Stimulated activated CD4-positive, alpha-beta T cell treated with anti-CD3 and anti-CD28 coated beads, Interleukin-2, amount 100 ng/mL, for 24 hours (primary cell): Measurements from ENCODE around the gene RUNX3.

ENCODE experiments used
- DNase-seq, 2 donors: peaks; one replicate each; pipeline ENCODE4 v3.0.0-alpha.2; 2020

RUNX3 gene

DNA sequence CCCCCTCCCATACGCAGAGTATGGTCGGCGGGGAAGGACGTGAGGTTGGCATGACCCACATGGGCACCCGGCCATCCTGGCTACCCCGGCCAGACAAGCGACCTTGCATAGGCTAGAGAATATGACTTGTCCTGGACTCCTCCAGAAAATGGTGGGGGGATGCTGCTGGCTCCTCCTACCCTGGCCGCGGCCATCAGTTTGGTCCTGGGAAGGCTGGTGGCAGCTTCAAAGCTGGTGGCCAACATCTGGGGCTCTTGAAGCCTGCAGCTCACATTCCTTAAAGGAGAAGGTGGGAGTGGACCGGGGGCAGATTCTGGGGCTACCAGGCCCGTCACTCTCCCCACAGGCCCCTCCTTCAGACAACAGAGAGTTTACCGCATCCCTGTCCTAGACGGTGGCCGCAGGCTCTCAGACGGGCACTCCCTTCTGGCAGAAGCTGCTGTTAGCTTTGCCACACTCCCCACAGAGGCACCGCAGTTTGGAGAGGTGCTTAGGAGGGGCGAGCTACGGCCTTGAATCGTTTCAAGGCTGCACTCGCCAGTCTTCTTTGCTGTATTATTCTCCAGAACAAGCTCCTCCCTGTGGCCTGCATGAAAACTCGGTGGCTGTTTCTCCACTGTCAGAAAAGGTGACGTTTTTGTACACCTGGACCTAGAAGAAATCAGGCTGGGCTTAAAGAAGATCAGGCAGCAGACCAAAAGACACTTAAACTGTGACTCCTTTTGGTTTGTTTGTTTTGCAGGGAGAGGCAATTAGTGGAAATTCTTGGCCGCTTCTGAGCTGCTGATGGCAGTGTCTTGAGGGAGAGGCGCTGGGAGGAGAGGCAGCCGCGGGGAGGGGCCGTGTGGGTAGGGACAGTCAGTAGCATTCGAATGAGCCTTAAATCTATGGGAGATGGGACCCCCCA, 68.0 kb downstream of the RUNX3 start:
- peak in 1 of 2 donors; percentile 12 for DNase-seq

DNA sequence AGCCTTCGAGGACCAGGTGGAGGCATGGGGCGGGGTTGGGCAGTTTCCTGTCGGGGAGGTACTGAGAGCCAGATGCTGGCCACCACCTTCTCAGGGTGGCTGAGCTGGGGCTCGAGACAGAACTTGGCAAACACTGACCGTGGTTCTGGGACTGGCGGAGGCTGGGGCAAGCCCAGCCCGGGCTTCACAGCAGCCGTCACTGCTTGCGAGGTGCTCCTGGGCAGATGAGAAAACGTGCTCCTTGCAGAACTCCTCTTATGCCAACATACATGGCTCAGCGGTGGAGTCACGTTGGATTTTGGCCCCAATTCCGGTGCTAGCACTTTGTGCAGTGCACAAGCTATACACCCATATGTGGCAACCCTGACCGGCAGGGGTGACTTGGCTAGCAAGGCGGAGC, 69.2 kb downstream of the RUNX3 start:
- DNase-seq, result peak in 1 of 2 donors; percentile 11

- peak in 1 of 2 donors; percentile 8 for DNase-seq
These were observed 70.7 kb downstream of the RUNX3 start for GRCh38 chr1:24859063-24860010.

DNA sequence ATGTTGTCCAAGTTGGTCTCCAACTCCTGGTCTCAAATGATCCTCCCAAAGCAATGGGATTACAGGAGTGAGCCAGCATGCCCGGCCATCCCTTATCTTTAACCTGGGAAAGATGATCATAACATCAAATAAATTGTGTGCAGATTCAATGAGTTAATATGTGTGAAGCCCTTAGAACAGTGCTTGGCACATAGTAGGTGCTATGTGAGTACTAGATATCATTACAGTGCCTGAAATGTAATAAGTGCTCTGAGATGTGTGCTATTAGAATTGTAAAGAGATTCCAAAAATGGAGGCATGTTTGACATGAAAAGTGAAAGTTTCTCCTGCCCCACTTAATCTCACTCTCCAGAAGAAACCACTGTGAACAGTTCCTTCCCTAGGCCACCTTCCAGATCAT, 71.8 kb downstream of the RUNX3 start:
- DNase-seq, result peak in 1 of 2 donors; percentile 0

GRCh38 chr1:24857507-24858133, 72.5 kb downstream of the RUNX3 start:
- DNase-seq, result peak in 1 of 2 donors; percentile 13

DNA sequence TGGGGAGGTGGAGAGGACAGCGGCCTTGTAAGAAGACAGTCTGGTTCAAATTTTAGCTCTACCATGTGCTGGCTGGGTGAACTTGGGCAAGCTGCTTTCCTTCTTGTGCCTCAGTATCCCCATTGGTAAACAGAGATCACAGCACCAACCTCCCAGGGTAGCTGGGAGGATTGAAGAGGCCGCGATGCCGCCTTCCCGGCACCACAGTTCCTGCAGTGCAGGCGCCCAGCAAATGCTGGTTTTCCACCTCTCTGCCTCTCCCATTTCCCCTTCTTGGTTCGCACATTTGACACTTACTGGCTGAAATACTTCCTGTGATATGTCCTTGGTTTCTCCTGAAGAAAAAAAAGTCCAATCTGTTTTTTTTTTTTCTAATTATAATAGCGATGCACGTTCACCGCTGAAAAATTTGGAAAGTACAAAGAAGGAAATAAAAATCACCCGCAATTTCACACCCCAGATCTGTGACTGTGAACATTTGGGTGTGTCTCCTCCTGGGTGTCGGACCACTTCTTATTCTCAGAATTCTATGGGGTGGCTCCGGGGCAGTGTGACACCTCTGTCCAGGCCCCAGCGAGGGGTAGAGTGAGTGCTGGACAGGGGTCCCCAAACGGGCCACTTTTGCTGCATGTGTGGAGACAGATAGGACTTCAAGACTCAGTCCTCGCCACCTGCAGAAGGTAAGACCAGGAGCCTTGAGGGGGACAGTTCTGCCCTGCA, 73.1 kb downstream of the RUNX3 start:
- peak in 1 of 2 donors; percentile 12 for DNase-seq

- DNase-seq, result peak in 1 of 2 donors; percentile 13
These were observed 74.6 kb downstream of the RUNX3 start for GRCh38 chr1:24855474-24855873.

DNA sequence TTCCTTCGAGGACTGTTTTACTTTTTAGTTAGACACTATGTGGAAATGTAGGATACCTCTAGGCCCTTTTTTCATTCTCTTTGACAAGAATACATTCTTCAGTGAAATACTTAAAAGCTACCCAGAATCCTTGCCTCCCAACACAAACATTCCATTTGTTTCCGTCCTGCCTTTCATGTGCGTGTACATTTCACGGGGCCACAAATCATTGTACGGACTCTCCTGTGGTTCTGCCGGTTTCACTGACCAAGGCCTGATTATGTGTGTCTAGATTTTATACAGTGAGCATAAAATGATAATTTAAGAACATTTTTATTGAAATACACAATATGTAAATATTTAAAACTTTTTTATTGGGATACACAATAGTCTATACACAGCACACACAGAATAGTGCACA, 76.4 kb downstream of the RUNX3 start:
- no peak for DNase-seq

DNA sequence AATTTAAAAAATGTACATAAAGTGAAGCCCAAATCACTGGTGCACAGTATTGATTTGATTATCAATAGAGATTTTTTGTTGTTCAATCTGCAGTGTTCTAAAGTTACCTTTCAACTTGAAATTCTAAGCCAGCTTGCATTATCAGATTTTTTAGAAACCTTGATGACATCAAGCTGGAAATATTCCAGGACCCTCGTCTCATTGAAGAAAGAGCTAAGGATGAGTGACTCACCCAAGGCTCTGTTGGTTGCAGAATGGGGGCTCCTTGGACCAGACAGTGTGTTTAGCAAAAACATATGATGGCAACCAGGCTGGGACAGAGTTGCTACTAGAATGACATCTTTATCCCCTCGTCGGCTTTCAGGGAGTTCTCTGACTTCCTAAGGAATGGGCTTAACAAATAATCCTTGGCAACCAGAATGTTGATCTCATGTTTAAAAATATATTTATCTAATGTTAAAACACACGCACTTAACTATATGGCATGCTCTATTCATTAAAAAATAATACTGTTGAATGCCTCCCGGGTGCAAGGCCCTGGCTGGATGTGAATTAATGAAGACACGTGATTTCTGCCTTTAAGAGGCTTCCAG, 79.7 kb downstream of the RUNX3 start:
- DNase-seq, result no peak

DNA sequence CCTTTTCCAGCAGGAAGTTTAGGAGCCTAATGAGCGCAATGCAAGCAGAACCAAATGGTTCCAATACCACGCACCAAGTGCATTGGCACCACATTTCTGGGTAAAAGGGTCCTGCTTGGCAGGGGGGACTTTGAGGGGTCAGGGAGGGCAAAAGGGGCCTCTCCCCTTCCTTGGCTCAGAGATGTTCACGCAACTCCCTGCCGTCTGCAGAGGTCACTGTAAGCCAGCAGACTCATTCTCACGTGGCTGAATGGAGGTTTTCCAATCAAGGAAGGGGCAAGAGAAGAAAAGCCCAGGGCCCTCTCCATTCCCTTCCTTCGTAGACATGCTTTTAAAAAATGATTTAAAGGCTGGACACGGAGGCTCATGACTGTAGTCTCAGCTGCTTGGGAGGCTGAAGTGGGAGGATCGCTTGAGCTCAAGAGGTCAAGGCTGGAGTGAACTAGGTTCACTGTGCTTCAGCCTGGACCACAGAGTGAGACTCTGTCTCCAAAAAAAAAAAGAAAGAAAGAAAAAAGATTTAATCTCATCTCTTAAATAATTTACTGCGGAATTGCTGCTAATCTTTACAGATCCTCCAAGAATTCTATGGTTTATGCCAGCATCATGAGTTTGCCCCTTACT, 80.3 kb downstream of the RUNX3 start:
- DNase-seq, result peak; percentile 14 to 18
